ENCODE results near the gene ABHD12. TPM values are rescaled to one million over a fixed set of nuclear protein-coding genes. Genes with fewer than 3 reads are reported as not detected.
"Not testable (repeated sequence)": the region's sequence is repeated elsewhere in the genome, so short reads cannot be mapped to it uniquely, and the experiment has no call there.

ABHD12 gene
- polyA plus RNA-seq (ENCODE audit: low read depth in 6 of 6) = 10 to 100 TPM; 15.7 to 23.1 (median 20.3) TPM

DNA sequence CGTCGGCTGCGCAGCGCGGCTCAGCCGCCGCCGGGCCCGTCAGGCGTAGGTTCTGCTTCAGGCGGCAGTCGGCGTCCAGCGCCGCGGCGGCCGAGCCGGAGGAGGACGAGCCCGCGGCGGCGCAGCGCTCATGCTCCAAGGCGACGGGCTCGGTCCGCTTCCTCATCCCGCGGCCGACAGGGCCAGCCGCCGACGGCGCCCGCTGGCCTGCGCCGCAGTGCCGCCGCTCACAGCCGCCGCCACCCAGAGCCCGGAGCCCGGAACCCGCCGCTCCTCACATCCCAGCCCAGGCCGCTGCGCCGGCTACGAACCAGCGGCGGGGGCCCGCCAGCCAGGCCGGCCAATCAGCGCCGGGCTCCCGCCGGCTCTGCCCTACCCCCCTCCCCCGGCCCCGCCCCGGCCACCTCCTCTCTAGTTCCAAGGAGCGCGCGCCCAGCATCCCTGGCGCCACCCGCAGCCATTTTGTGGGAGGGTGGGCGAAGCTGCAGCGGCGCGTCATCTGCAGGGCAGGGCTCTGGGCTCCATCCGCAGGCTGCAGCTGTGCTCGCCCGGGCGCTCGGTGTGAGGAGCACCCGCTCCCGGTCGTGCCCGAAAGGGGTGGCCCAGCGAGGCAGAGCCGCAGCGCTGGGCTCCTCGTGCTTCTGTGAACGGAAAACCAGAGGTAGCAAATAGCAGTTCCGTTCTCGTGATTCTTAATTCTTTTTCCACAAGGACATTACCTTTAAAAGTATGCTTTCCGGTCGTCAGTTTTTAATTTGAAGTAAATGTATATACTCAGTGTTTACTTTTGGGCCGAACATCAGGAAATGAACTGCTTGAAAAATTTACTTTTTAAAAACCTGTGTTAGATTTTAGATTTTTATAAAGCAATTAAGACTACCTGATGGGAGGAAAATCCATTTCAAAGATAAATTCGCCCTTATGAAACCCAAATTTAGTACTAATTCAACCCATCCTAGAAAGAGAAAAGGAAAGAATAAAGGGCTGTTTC is at the start of gene ABHD12:
Gene ABHD12 (minus strand): TSS at position 298 of the 991 bp plus-strand sequence. CDS start 132 bp downstream, at position 166.
- ATAC-seq (ENCODE audit: low read depth in 2 of 2) (peak; percentile 88 to 93), DNase-seq (peak; percentile 91)
- Mint-ChIP-seq H3K9me3 (no peaks in the 10 kb centered on the region), H3K27ac (peak within 1 kb of the TSS; percentile 54 to 92 (median 73)), H3K4me3 (peak within 1 kb of the TSS; percentile 82 to 93 (median 89)), H3K36me3 (peaks cover 0 to 8% of the 10 kb centered on the region in 2 donors), H3K27me3 (no peaks in the 10 kb centered on the region), H3K4me1 (peaks cover 8 to 11% (median 10%) of the 10 kb centered on the region in 3 donors)

DNA sequence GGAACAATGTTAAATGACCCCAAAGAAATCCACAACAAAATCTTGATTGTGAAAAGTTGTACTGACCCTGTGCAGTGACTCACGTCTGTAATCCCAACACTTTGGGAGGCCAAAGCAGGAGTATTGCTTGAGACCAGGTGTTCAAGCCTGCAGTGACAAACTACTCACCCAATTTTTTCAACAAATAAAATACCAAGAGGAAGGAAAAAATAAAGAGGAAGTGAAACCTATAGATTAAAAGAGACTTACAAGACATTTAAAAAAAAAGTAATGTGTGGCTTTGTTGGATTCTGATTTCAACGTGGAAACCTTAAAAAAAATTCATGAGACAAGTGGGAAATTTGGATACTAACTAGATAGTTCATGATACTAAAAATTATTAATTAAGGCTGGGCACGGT is 48.7 kb upstream of the ABHD12 start:
- no peaks in the 10 kb centered on the region for H3K27me3 Mint-ChIP-seq
- H3K27ac Mint-ChIP-seq = peak overlapping the region in 4 of 6 donors; percentile 4 to 68 (median 55)
- peak overlapping the region in 7 of 8 donors; percentile 30 to 61 (median 51) for H3K4me3 Mint-ChIP-seq

DNA sequence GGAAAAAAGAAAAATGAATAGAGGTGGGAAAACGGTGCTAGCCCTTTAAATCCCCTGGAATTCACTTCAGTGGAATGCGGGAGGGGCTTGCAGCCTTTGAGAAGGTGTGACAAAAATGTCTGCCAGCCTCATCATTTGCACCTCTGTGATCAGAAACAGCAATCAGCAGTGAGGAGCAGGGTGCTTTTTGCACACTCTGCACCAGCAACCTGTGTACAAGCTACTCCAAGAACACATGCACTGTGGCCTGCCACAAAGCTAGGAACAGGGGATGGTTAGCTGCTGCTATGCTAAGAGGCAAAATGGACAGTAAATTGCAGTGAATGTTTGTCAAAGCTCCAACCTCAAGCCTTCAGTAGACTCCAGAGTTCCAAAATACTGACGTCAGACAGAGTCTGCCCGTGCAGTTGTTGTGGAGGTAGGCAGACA is 46.5 kb upstream of the ABHD12 start:
- Mint-ChIP-seq H3K9me3 (no peaks in the 10 kb centered on the region), H3K27ac (no peak overlapping the region), H3K4me3 (no peak overlapping the region), H3K36me3 (no peaks in the 10 kb centered on the region), H3K27me3 (no peaks in the 10 kb centered on the region), H3K4me1 (peaks cover 6 to 16% (median 7%) of the 10 kb centered on the region in 3 donors)
- DNase-seq = no peak
- no peak for ATAC-seq (ENCODE audit: low read depth in 2 of 2)

More for the DNA sequence above, 48.7 kb upstream of the ABHD12 start:
- H3K9me3 Mint-ChIP-seq = no peaks in the 10 kb centered on the region
- ATAC-seq (ENCODE audit: low read depth in 2 of 2) = peak; percentile 51 to 80
- H3K36me3 Mint-ChIP-seq = peaks cover 0 to under 1% of the 10 kb centered on the region in 2 donors
- peaks cover 6 to 16% (median 7%) of the 10 kb centered on the region in 3 donors for H3K4me1 Mint-ChIP-seq
- DNase-seq = peak; percentile 41

DNA sequence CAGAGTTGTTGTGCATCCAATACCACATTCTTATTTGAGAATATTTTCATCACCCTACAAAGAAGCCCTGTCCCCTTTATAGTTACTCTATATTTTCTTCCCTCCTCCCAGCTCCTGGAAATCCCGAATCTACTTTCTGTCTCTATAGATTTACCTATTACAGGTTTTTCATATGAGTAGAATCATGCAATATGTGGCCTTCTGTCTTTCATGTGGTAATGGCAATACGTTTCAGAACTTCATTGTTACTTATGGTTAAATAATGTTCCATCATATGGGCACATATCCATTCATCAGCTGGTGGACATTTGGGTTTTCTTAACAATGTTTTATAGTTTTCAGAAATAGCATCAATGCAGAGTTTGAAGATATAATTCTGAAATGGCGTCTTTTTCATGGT is 33.9 kb upstream of the ABHD12 start:
- H3K4me1 Mint-ChIP-seq = no peaks in the 10 kb centered on the region
- ATAC-seq (ENCODE audit: low read depth in 2 of 2) = no peak
- no peak overlapping the region for H3K27ac Mint-ChIP-seq
- no peak for DNase-seq
- H3K4me3 Mint-ChIP-seq = no peak overlapping the region
- no peaks in the 10 kb centered on the region for H3K27me3 Mint-ChIP-seq
- no peaks in the 10 kb centered on the region for H3K36me3 Mint-ChIP-seq
- H3K9me3 Mint-ChIP-seq = no peaks in the 10 kb centered on the region

DNA sequence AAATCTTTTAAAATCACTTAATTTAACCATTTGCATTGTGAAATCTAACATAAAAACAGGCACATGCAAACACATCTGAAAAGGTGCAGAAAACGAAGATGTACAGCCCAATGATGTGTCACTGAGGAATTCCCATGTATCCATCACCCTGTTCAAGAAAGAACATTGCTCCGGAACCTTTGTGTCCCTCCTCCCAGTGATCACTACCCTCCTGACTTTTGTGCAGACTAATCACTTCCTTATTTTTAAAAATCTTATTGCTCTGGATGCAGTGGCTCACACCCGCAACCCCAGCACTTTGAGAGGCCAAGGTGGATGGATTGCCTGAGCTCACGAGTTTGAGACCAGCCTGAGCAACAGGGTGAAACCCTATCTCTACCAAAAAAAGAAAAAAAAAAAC is 31.4 kb upstream of the ABHD12 start:
- Mint-ChIP-seq H3K9me3 (no peaks in the 10 kb centered on the region), H3K4me3 (no peak overlapping the region), H3K27ac (no peak overlapping the region), H3K4me1 (no peaks in the 10 kb centered on the region), H3K36me3 (no peaks in the 10 kb centered on the region), H3K27me3 (no peaks in the 10 kb centered on the region)
- DNase-seq = no peak
- no peak for ATAC-seq (ENCODE audit: low read depth in 2 of 2)

DNA sequence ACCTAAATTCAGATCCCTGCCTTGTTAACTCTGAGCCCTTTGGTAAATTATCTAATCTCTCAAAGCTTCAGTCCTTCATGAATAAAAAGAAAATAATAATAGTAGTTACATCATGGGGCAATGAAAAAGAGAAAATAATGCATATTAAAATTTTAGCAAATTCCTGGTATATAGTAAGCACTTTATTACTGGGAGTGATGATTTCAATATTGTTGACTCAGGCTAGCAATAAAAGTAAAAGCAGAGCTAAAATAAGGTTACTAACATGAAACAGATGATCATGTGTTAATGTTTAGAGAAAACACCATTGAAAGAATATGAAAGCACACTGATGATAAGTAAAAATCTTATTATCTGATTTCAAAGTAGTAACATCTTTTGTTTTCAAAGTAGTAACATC is 30.5 kb upstream of the ABHD12 start:
- ATAC-seq (ENCODE audit: low read depth in 2 of 2) = no peak

DNA sequence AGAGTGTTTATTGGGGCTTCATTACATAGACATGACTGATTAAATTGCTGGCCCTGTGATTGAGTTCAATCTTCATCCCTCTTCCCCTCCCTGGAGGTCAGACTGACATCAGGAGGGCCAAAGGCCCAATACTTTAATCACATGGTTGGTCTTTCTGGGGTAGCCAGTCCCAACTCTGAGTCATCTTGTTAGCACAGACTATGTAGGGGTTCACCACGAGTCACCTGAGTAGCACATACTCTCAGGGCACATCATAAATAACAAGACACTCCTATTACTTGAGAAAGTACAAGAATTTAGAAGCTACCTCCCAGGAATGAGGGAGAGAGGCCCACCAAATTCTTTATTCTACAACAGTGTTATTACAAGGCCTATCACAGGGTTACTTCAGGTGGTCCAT is 28.1 kb upstream of the ABHD12 start:
- Mint-ChIP-seq H3K9me3 (no peaks in the 10 kb centered on the region), H3K4me3 (no peak overlapping the region), H3K27me3 (no peaks in the 10 kb centered on the region), H3K27ac (peak overlapping the region in 1 of 6 donors; percentile 19), H3K4me1 (no peaks in the 10 kb centered on the region), H3K36me3 (no peaks in the 10 kb centered on the region)
- DNase-seq (no peak), ATAC-seq (ENCODE audit: low read depth in 2 of 2) (no peak)

More for the DNA sequence above, 30.5 kb upstream of the ABHD12 start:
- no peaks in the 10 kb centered on the region for H3K9me3 Mint-ChIP-seq
- DNase-seq = no peak
- H3K27ac Mint-ChIP-seq = no peak overlapping the region
- H3K4me3 Mint-ChIP-seq = no peak overlapping the region
- H3K36me3 Mint-ChIP-seq = no peaks in the 10 kb centered on the region
- H3K4me1 Mint-ChIP-seq = no peaks in the 10 kb centered on the region
- no peaks in the 10 kb centered on the region for H3K27me3 Mint-ChIP-seq

DNA sequence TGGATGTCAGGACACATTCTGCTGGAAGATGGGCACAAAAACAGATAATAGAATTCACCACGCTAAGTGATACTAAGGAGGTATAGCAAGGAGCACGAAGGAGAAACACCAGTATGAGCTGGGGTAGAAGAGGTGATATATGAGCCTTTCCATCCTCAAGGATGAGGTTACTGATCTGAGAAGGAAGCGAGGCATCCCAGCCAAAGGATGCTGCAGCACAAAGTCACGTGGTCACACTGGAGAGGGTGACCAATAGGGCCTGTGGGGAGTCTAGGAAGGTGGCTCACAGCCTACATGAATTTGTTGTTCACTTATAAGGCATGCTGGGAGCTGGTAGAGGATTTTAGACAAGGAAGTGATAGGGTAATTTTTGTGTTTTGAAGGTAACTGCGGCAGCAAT is 18.3 kb upstream of the ABHD12 start:
- peaks cover 0 to 6% of the 10 kb centered on the region in 2 donors for H3K36me3 Mint-ChIP-seq
- peak overlapping the region in 3 of 8 donors; percentile 8 to 51 (median 42) for H3K4me3 Mint-ChIP-seq
- H3K9me3 Mint-ChIP-seq = peaks cover 0 to 8% (median 4%) of the 10 kb centered on the region in 7 donors
- peak overlapping the region in 2 of 6 donors; percentile 35 to 83 for H3K27ac Mint-ChIP-seq
- no peak for DNase-seq
- ATAC-seq (ENCODE audit: low read depth in 2 of 2) = no peak
- H3K4me1 Mint-ChIP-seq = peaks cover 16 to 21% (median 20%) of the 10 kb centered on the region in 3 donors
- no peaks in the 10 kb centered on the region for H3K27me3 Mint-ChIP-seq

DNA sequence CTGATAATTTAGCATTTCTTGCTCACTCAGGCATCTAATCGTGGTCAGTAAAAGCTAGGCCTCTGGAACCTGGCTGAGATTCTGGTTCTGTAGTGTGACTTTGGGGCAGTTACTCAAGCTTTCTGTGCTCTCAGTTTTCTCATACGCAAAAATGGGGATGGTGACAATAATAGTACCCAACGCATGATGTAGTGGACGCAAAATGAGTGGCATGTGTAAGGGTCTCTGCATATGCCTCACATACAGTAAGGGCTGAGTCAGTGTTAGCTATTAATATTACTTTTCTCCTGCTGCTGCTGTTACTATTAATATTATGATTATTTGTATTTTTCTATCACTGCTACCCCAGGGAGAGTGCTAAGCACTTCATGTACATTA is 17.5 kb upstream of the ABHD12 start:
- Mint-ChIP-seq H3K36me3 (peaks cover 5 to 13% of the 10 kb centered on the region in 2 donors), H3K27me3 (no peaks in the 10 kb centered on the region), H3K27ac (peak overlapping the region in 5 of 6 donors; percentile 29 to 86 (median 65)), H3K4me1 (peaks cover 16 to 21% (median 20%) of the 10 kb centered on the region in 3 donors), H3K4me3 (peak overlapping the region; percentile 87 to 97 (median 92)), H3K9me3 (peaks cover 5 to 15% (median 9%) of the 10 kb centered on the region in 7 donors)
- DNase-seq (no peak), ATAC-seq (ENCODE audit: low read depth in 2 of 2) (no peak)

DNA sequence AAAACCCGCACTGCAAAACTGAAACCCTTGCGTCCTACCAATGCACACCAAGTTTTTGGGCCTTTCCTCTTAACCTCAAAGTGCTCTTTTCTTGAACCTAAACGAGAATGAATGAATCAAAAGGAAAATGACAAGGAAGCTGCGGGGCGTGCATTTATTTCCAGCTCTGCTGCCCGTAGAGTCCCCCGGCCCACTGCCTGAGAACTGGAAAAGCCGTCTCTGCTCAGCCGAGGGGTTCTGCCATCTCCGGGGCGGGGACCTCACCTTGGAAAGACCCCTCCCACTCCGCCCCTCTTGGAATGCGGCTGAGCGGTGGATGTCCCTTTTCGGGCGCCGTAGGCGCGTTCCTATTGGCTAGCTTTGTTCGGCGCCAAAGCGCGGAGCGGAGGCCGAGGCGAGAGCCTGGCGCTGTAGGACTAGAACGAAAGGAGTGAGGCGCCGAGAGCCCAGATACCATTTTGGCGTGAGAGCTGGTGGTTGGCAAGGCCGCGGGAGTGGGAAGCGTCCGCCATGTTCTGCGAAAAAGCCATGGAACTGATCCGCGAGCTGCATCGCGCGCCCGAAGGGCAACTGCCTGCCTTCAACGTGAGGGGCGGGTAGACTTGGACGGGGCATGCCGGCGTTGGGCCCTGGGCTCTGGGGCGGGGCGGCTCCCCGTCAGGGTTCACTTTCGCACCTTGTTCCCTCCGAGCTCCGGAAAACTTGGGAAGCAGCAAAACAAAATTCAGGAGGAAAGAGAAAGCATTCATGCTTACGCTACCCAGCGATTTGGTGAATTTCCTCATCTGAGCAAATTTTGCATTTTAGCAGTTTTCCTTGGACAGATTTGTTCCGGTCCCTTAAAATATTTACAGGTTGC is 16.9 kb upstream of the ABHD12 start, which contains the start of gene GINS1:
Gene GINS1 (plus strand): TSS at position 363 of the 859 bp plus-strand sequence. CDS start 148 bp downstream, at position 511.
- peak; percentile 81 to 87 for ATAC-seq (ENCODE audit: low read depth in 2 of 2)
- peak; percentile 65 for DNase-seq
- Mint-ChIP-seq H3K27me3 (no peaks in the 10 kb centered on the region), H3K4me3 (peak within 1 kb of the TSS; percentile 87 to 97 (median 92)), H3K4me1 (peaks cover 16 to 21% (median 20%) of the 10 kb centered on the region in 3 donors), H3K9me3 (peaks cover 11 to 21% (median 12%) of the 10 kb centered on the region in 7 donors), H3K27ac (peak within 1 kb of the TSS in 5 of 6 donors; percentile 75 to 96 (median 86)), H3K36me3 (peaks cover 6 to 19% of the 10 kb centered on the region in 2 donors)

DNA sequence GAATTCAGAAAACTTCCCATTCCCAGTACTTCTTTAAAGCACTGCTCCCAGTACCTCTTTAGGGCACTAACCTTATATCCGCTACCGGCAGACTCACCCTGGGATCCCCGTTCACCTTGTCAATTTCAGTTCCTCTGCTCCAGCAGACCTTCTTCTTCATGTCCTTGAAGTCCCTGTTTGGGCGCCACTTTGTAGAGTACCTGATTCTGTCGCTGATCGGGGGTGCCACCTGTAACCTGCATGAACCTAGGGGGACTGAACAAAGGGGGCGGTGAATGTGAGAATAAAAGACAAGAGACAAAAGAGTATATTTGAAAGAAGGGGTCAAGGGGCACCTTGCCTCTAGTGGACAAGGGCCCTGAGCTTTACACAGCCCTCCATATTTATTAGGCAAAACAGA is 11.9 kb upstream of the ABHD12 start:
- Mint-ChIP-seq H3K36me3 (peaks cover 6 to 22% of the 10 kb centered on the region in 2 donors), H3K4me1 (peaks cover 6 to 7% (median 7%) of the 10 kb centered on the region in 3 donors), H3K27me3 (no peaks in the 10 kb centered on the region), H3K27ac (no peak overlapping the region), H3K9me3 (peaks cover 14 to 33% (median 21%) of the 10 kb centered on the region in 7 donors), H3K4me3 (no peak overlapping the region)
- DNase-seq (no peak), ATAC-seq (ENCODE audit: low read depth in 2 of 2) (no peak)

DNA sequence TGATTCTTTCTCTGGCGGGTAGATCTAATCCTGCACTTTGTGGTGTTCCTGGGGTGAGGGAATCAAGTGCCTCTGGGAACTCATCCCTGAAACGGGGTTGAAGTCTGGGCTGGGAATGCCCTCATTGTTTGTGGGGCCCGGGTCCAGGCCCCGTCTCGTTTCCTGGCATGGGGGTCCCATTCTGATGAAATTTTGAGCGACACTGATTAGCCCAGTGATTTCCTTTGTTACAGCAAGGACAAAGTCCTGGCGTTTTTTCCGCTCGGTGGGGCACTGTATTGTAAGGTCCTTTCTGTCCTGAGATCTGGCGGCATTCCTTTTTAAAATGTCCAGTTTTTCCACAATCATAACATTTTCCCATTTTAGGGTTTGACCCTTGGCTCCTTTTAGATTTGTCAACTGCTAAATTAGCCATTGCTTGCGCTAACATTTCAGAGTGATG is 9.7 kb upstream of the ABHD12 start:
- ATAC-seq (ENCODE audit: low read depth in 2 of 2); H3K4me1 Mint-ChIP-seq; H3K4me3 Mint-ChIP-seq; DNase-seq: not testable (repeated sequence)
- H3K9me3 Mint-ChIP-seq = peaks cover 14 to 33% (median 21%) of the 10 kb centered on the region in 7 donors
- peaks cover 5 to 12% (median 11%) of the 10 kb centered on the region in 3 donors for H3K27me3 Mint-ChIP-seq
- H3K27ac Mint-ChIP-seq = peak overlapping the region in 1 of 6 donors; percentile 67
- H3K36me3 Mint-ChIP-seq = peaks cover 6 to 22% of the 10 kb centered on the region in 2 donors

DNA sequence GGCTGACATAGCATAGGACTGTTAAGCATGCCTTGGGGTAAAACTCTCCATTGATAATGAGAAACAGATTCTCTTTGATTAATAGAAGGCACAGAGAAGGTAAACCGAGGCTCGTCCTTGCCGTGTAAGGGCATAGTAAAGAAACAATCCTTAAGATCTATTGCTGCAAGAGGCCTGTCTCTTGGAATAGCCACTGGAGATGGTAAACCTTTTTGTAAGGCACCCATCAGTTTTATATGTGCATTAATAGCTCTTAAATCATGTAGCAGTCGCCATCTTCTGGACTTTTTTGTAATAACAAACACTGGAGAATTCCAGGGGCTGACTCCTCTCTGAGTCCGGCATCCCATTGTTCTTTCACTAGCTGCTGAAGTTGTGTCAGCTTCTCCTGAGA is 8.4 kb upstream of the ABHD12 start:
- peak; percentile 38 for DNase-seq
- H3K36me3 Mint-ChIP-seq = peaks cover 6 to 18% of the 10 kb centered on the region in 2 donors
- H3K27me3 Mint-ChIP-seq = peaks cover 5 to 12% (median 11%) of the 10 kb centered on the region in 3 donors
- no peak overlapping the region for H3K27ac Mint-ChIP-seq
- H3K4me1 Mint-ChIP-seq = no peaks in the 10 kb centered on the region
- ATAC-seq (ENCODE audit: low read depth in 2 of 2) = peak; percentile 63 to 70
- peaks cover 11 to 27% (median 18%) of the 10 kb centered on the region in 7 donors for H3K9me3 Mint-ChIP-seq
- H3K4me3 Mint-ChIP-seq = no peak overlapping the region

Measured in naive B cell (primary cell).